H9 (cell line): ENCODE measurements around the gene TOM1L2. TPM values are rescaled to one million over a fixed set of nuclear protein-coding genes. Genes with fewer than 3 reads are reported as not detected.

Source experiments
- DNase-seq: peaks from one replicate; pipeline ENCODE4 v3.0.0-alpha.2; 2017
- H2AFZ ChIP-seq: one replicate; pipeline ENCODE4 v1.6.1; 2013; ENCODE audit warnings: mild to moderate bottlenecking, low read length, control low read depth, moderate library complexity
- H2AK5ac ChIP-seq: 2 replicates; pipeline ENCODE4 v1.6.1; 2013; ENCODE audit warnings: low read length, control low read depth, mixed read lengths; ENCODE audit not compliant: insufficient read length
- H2BK120ac ChIP-seq: one replicate; pipeline ENCODE4 v1.6.1; 2013; ENCODE audit warnings: low read depth, mild to moderate bottlenecking, low read length, control low read depth, inconsistent platforms; ENCODE audit not compliant: poor library complexity, severe bottlenecking
- H2BK12ac ChIP-seq: 2 replicates; pipeline ENCODE4 v1.6.1; 2013; ENCODE audit warnings: low read length, control low read depth, mixed read lengths, low read depth; ENCODE audit not compliant: insufficient read length
- H2BK15ac ChIP-seq: 2 replicates; pipeline ENCODE4 v1.6.1; 2013; ENCODE audit warnings: low read depth, low read length, control low read depth
- H2BK20ac ChIP-seq: one replicate; pipeline ENCODE4 v1.6.1; 2013; ENCODE audit warnings: low read depth, mild to moderate bottlenecking, low read length, control low read depth, inconsistent platforms; ENCODE audit not compliant: poor library complexity, severe bottlenecking
- H2BK5ac ChIP-seq: 2 replicates; pipeline ENCODE4 v1.6.1; 2013; ENCODE audit warnings: low read length, control low read depth, mixed read lengths; ENCODE audit not compliant: insufficient read length
- H3K14ac ChIP-seq: 2 replicates; pipeline ENCODE4 v1.6.1; 2013; ENCODE audit warnings: low read length, control low read depth; ENCODE audit not compliant: insufficient read depth
- H3K18ac ChIP-seq: 2 replicates; pipeline ENCODE4 v1.6.1; 2013; ENCODE audit warnings: low read depth, mild to moderate bottlenecking, mixed read lengths, low read length, control low read depth; ENCODE audit not compliant: insufficient read length
- H3K23ac ChIP-seq: 2 replicates; pipeline ENCODE4 v1.6.1; 2013; ENCODE audit warnings: low read length, control low read depth, mixed read lengths, low read depth; ENCODE audit not compliant: insufficient read length
- H3K23me2 ChIP-seq: 2 replicates; pipeline ENCODE4 v1.6.1; 2013; ENCODE audit warnings: low read depth, mild to moderate bottlenecking, mixed read lengths, low read length, control low read depth; ENCODE audit not compliant: insufficient read length, poor library complexity, severe bottlenecking
- H3K27ac ChIP-seq: 2 replicates; pipeline ENCODE4 v1.5.1; 2013; ENCODE audit warnings: low read length, control low read depth, mixed read lengths, low read depth; ENCODE audit not compliant: insufficient read length
- H3K27me3 ChIP-seq: 2 replicates; pipeline ENCODE4 v1.6.1; 2013; ENCODE audit warnings: low read length, control low read depth, inconsistent platforms; ENCODE audit not compliant: insufficient read depth
- H3K4ac ChIP-seq: 2 replicates; pipeline ENCODE4 v1.6.1; 2013; ENCODE audit warnings: low read depth, mild to moderate bottlenecking, control low read depth, inconsistent platforms, low read length, moderate library complexity
- H3K4me1 ChIP-seq: 2 replicates; pipeline ENCODE4 v1.6.1; 2013; ENCODE audit warnings: low read length, control low read depth, inconsistent platforms; ENCODE audit not compliant: insufficient read depth
- H3K4me2 ChIP-seq: 2 replicates; pipeline ENCODE4 v1.6.1; 2013; ENCODE audit warnings: low read length, control low read depth, mixed read lengths; ENCODE audit not compliant: insufficient read length, insufficient read depth
- H3K56ac ChIP-seq: 2 replicates; pipeline ENCODE4 v1.6.1; 2013; ENCODE audit warnings: low read depth, mild to moderate bottlenecking, mixed read lengths, low read length, control low read depth; ENCODE audit not compliant: insufficient read length
- H3K79me1 ChIP-seq: 2 replicates; pipeline ENCODE4 v1.6.1; 2013; ENCODE audit warnings: low read depth, mild to moderate bottlenecking, moderate library complexity, low read length, control low read depth, inconsistent platforms; ENCODE audit not compliant: insufficient read depth, poor library complexity, severe bottlenecking
- H3K79me2 ChIP-seq: 2 replicates; pipeline ENCODE4 v1.6.1; 2013; ENCODE audit warnings: low read length, control low read depth, inconsistent platforms; ENCODE audit not compliant: insufficient read depth
- H3K9ac ChIP-seq: 2 replicates; pipeline ENCODE4 v1.6.1; 2013; ENCODE audit warnings: low read length, control low read depth, mixed read lengths; ENCODE audit not compliant: insufficient read length; ENCODE audit errors: extremely low read depth
- H3K9me3 ChIP-seq: one replicate; pipeline ENCODE4 v1.6.1; 2013; ENCODE audit warnings: low read depth, low read length, inconsistent platforms; ENCODE audit not compliant: control insufficient read depth
- H3T11ph ChIP-seq: one replicate; pipeline ENCODE4 v1.6.1; 2013; ENCODE audit warnings: mild to moderate bottlenecking, low read length, control low read depth, inconsistent platforms
- H4K20me1 ChIP-seq: one replicate; pipeline ENCODE4 v1.6.1; 2013; ENCODE audit not compliant: control insufficient read depth, insufficient read length, insufficient read depth
- H4K5ac ChIP-seq: 2 replicates; pipeline ENCODE4 v1.6.1; 2013; ENCODE audit warnings: low read depth, mild to moderate bottlenecking, mixed read lengths, low read length, control low read depth; ENCODE audit not compliant: insufficient read length
- H4K8ac ChIP-seq: replicated peaks from 2 replicates; pipeline ENCODE4 v1.6.1; 2013; ENCODE audit warnings: low read length, control low read depth, mixed read lengths, low read depth; ENCODE audit not compliant: insufficient read length
- H4K91ac ChIP-seq: 2 replicates; pipeline ENCODE4 v1.6.1; 2013; ENCODE audit warnings: low read depth, mild to moderate bottlenecking, moderate library complexity, mixed read lengths, low read length, control low read depth; ENCODE audit not compliant: insufficient read length
- H3K27ac Mint-ChIP-seq, 3 experiments: 2 replicates in 2 of 3; 3 replicates in 1 of 3; pipeline ENCODE4 v1.8.0; 2020 to 2021; ENCODE audit warnings: mixed read lengths in 3 of 3, mild to moderate bottlenecking in 1 of 3, moderate library complexity in 1 of 3
- H3K27me3 Mint-ChIP-seq: 2 replicates; pipeline ENCODE4 v1.8.0; 2021; ENCODE audit warnings: low read depth, mild to moderate bottlenecking, moderate library complexity, mixed read lengths
- H3K36me3 Mint-ChIP-seq, 3 experiments: 2 replicates in 2 of 3; 3 replicates in 1 of 3; pipeline ENCODE4 v1.8.0; 2020 to 2021; ENCODE audit warnings: low read depth in 3 of 3, mixed read lengths in 3 of 3; ENCODE audit not compliant: insufficient read depth in 1 of 3
- H3K4me1 Mint-ChIP-seq, 2 experiments: 2 replicates each; pipeline ENCODE4 v1.8.0; 2020; ENCODE audit warnings: mixed read lengths in 2 of 2
- H3K4me3 Mint-ChIP-seq, 2 experiments: 2 replicates in 1 of 2; 3 replicates in 1 of 2; pipeline ENCODE4 v1.8.0; 2020 to 2021; ENCODE audit warnings: mild to moderate bottlenecking in 2 of 2, mixed read lengths in 2 of 2, moderate library complexity in 1 of 2
- H3K9me3 Mint-ChIP-seq, 2 experiments: 2 replicates in 1 of 2; 3 replicates in 1 of 2; pipeline ENCODE4 v1.8.0; 2020; ENCODE audit warnings: mild to moderate bottlenecking in 2 of 2, mixed read lengths in 2 of 2, moderate library complexity in 1 of 2
- CTCF ChIP-seq: fragments of 200-600 bp; sonication (generic); conservative IDR thresholded peaks from 3 replicates; pipeline ENCODE4 v1.8.0; 2021; ENCODE audit warnings: antibody characterized with exemption, mild to moderate bottlenecking
- WGBS: extraction: QIAGEN DNeasy Blood & Tissue Kit; methylation state at CpG from one replicate; pipeline ENCODE4 v1.1.7; 2013; ENCODE audit warnings: missing lambda C conversion rate, low lambda C conversion rate, mixed read lengths; ENCODE audit not compliant: insufficient read length; ENCODE audit errors: extremely low coverage; 5-methylcytosine and 5-hydroxymethylcytosine counted together
- total RNA-seq: library from RNA; stranded (reverse); gene quantifications from 2 replicates; pipeline ENCODE4 v1.2.1, GENCODE V29; 2021

Gene TOM1L2
- total RNA-seq, 1 experiment from 2014 or later: 4.6 TPM

DNA sequence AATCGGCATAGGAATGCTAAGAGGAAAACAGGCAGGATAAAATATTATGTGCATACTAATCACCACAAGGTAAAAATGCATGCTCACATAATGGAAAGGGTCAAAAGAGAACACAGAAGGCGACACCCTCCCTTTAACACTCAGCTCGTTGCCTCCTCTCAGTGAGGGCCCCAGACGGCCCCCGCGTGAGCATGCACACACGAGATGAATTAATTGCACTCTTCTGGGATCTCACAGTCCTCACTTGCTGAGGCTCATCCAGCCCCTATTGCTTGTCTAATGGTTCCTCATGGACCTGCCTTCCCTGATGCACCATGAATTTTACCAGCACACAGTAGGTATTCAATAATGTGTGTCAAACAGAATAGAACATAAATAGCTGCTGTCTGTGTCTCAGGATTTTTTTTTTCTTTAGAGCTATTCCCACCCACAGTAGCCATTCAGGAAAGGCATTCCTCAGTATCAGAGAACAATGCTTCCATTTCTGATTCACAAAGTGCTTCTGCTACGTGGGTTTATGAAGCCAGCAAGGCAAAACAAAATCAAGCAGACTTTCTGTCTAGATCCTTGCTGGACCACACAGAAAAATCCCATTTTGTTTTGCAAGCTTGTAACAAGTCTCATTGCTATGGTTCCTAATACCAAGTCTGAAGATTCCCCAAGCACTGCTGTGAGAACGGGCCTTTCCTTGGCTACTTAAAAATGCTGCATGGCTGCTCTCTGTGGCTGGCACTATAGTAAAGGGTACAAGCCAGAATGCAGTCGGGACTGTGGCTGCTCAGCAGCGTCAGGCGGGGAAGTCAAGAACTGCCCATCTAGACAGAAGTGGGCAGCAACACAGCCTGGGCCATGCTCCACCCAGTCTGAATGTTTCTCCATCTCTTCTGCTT, 43.6 kb downstream of the TOM1L2 start:
- Histone ChIP-seq H4K91ac (no peak overlapping the region), H3K23ac (no peak overlapping the region), H3K14ac (no peak overlapping the region), H3K79me2 (no peaks in the 10 kb centered on the region), H4K5ac (no peak overlapping the region), H3K56ac (no peak overlapping the region), H2AK5ac (no peak overlapping the region), H3K9me3 (no peaks in the 10 kb centered on the region), H4K8ac (no peak overlapping the region), H2BK5ac (no peak overlapping the region), H3K4ac (no peak overlapping the region), H3K27ac (no peak overlapping the region), H2BK20ac (no peak overlapping the region), H3T11ph (no peak overlapping the region), H4K20me1 (no peaks in the 10 kb centered on the region), H2BK15ac (no peak overlapping the region), H2BK120ac (no peak overlapping the region), H3K79me1 (no peaks in the 10 kb centered on the region), H3K9ac (no peak overlapping the region), H3K4me1 (no peaks in the 10 kb centered on the region; the same call in 1 of the 2 replicates), H3K23me2 (no peaks in the 10 kb centered on the region), H3K27me3 (no peaks in the 10 kb centered on the region), H3K4me2 (no peak overlapping the region), H2AFZ (no peak overlapping the region), H2BK12ac (no peak overlapping the region), H3K18ac (no peak overlapping the region)
- peaks cover 11 to 16% of the 10 kb centered on the region in 2 experiments for H3K4me1 Mint-ChIP-seq
- H3K36me3 Mint-ChIP-seq: no peaks in the 10 kb centered on the region
- peak overlapping the region in 1 of 3 experiments; percentile 63; a peak in 2 of 7 replicates for H3K27ac Mint-ChIP-seq
- no peak overlapping the region; a peak in 1 of 5 replicates for H3K4me3 Mint-ChIP-seq
- DNase-seq: no peak
- H3K9me3 Mint-ChIP-seq: no peaks in the 10 kb centered on the region
- no CpG with 5 or more reads among the region's 12 CpGs for WGBS
- TF ChIP-seq CTCF: no peak
- no peaks in the 10 kb centered on the region for H3K27me3 Mint-ChIP-seq
